Mucosa of stomach (tissue), 1 donor: ENCODE data around the gene TMEM82.

Experiments used
- H3K27me3 ChIP-seq: one replicate; pipeline ENCODE4 v1.7.0; 2013; ENCODE audit warnings: mild to moderate bottlenecking, low read length; ENCODE audit not compliant: control insufficient read depth, insufficient read depth
- H3K36me3 ChIP-seq: one replicate; pipeline ENCODE4 v1.7.0; 2013; ENCODE audit warnings: low read length; ENCODE audit not compliant: control insufficient read depth, insufficient read depth
- H3K4me1 ChIP-seq: one replicate; pipeline ENCODE4 v1.7.0; 2013; ENCODE audit warnings: mild to moderate bottlenecking, low read length; ENCODE audit not compliant: control insufficient read depth, insufficient read depth
- H3K4me3 ChIP-seq: one replicate; pipeline ENCODE4 v1.7.0; 2013; ENCODE audit warnings: low read length
- H3K9ac ChIP-seq: one replicate; pipeline ENCODE4 v1.7.0; 2013; ENCODE audit warnings: mild to moderate bottlenecking, low read length, moderate library complexity
- H3K9me3 ChIP-seq: one replicate; pipeline ENCODE4 v1.7.0; 2013; ENCODE audit warnings: mild to moderate bottlenecking, low read length, moderate library complexity; ENCODE audit not compliant: control insufficient read depth
- donor health status: Pancreatic carcinoma.

TMEM82 gene

GRCh38 chr1:15756143-15757015 is 14.1 kb downstream of the TMEM82 start:
- H3K9me3 ChIP-seq: no peaks in the 10 kb centered on the region
- H3K4me3 ChIP-seq: peak overlapping the region; percentile 97
- H3K9ac ChIP-seq: peak overlapping the region; percentile 95
- H3K4me1 ChIP-seq: peaks cover 35% of the 10 kb centered on the region
- H3K36me3 ChIP-seq: no peaks in the 10 kb centered on the region
- peaks cover 17% of the 10 kb centered on the region for H3K27me3 ChIP-seq

GRCh38 chr1:15757016-15757543 is 14.8 kb downstream of the TMEM82 start:
- no peaks in the 10 kb centered on the region for H3K9me3 ChIP-seq
- H3K36me3 ChIP-seq: no peaks in the 10 kb centered on the region
- H3K27me3 ChIP-seq: peaks cover 17% of the 10 kb centered on the region
- peaks cover 37% of the 10 kb centered on the region for H3K4me1 ChIP-seq
- peak overlapping the region; percentile 97 for H3K4me3 ChIP-seq
- peak overlapping the region; percentile 95 for H3K9ac ChIP-seq

GRCh38 chr1:15757575-15758342 is 15.5 kb downstream of the TMEM82 start:
- no peaks in the 10 kb centered on the region for H3K9me3 ChIP-seq
- H3K36me3 ChIP-seq: no peaks in the 10 kb centered on the region
- H3K27me3 ChIP-seq: peaks cover 17% of the 10 kb centered on the region
- H3K4me1 ChIP-seq: peaks cover 37% of the 10 kb centered on the region
- peak overlapping the region; percentile 97 for H3K4me3 ChIP-seq
- peak overlapping the region; percentile 95 for H3K9ac ChIP-seq

GRCh38 chr1:15758343-15758931 is 16.1 kb downstream of the TMEM82 start, which contains the start of gene FBLIM1:
FBLIM1 (plus strand) TSS chr1:15758795; CDS start chr1:15764984, 6,189 bp downstream.
- H3K9me3 ChIP-seq: no peaks in the 10 kb centered on the region
- H3K9ac ChIP-seq: peak within 1 kb of the TSS; percentile 95
- peaks cover 17% of the 10 kb centered on the region for H3K27me3 ChIP-seq
- H3K4me3 ChIP-seq: peak within 1 kb of the TSS; percentile 97
- no peaks in the 10 kb centered on the region for H3K36me3 ChIP-seq
- H3K4me1 ChIP-seq: peaks cover 37% of the 10 kb centered on the region

GRCh38 chr1:15758953-15759661 is 16.8 kb downstream of the TMEM82 start:
- Histone ChIP-seq H3K4me3 (peak overlapping the region; percentile 25), H3K9ac (peak overlapping the region; percentile 70), H3K36me3 (no peaks in the 10 kb centered on the region), H3K27me3 (peaks cover 17% of the 10 kb centered on the region), H3K4me1 (peaks cover 44% of the 10 kb centered on the region), H3K9me3 (no peaks in the 10 kb centered on the region)

GRCh38 chr1:15760520-15761211 is 18.4 kb downstream of the TMEM82 start:
- Histone ChIP-seq H3K36me3 (peaks cover 10% of the 10 kb centered on the region), H3K9me3 (no peaks in the 10 kb centered on the region), H3K4me3 (no peak overlapping the region), H3K9ac (peak overlapping the region; percentile 10), H3K27me3 (peaks cover 17% of the 10 kb centered on the region), H3K4me1 (peaks cover 49% of the 10 kb centered on the region)

- H3K27me3 ChIP-seq: peaks cover 14% of the 10 kb centered on the region
- peaks cover 11% of the 10 kb centered on the region for H3K36me3 ChIP-seq
- no peak overlapping the region for H3K4me3 ChIP-seq
- peaks cover 46% of the 10 kb centered on the region for H3K4me1 ChIP-seq
- H3K9me3 ChIP-seq: no peaks in the 10 kb centered on the region
- peak overlapping the region; percentile 10 for H3K9ac ChIP-seq
Observed at GRCh38 chr1:15761366-15762128, 19.2 kb downstream of the TMEM82 start.

GRCh38 chr1:15762546-15762945 is 20.2 kb downstream of the TMEM82 start:
- Histone ChIP-seq H3K4me3 (no peak overlapping the region), H3K27me3 (peaks cover 10% of the 10 kb centered on the region), H3K9me3 (no peaks in the 10 kb centered on the region), H3K9ac (no peak overlapping the region), H3K4me1 (peaks cover 43% of the 10 kb centered on the region), H3K36me3 (peaks cover 11% of the 10 kb centered on the region)

GRCh38 chr1:15764269-15764764 is 22.0 kb downstream of the TMEM82 start:
- H3K9ac ChIP-seq: no peak overlapping the region
- H3K27me3 ChIP-seq: peaks cover 3% of the 10 kb centered on the region
- H3K9me3 ChIP-seq: no peaks in the 10 kb centered on the region
- peak overlapping the region; percentile 25 for H3K4me3 ChIP-seq
- peaks cover 36% of the 10 kb centered on the region for H3K4me1 ChIP-seq
- H3K36me3 ChIP-seq: peaks cover 11% of the 10 kb centered on the region

- Histone ChIP-seq H3K4me1 (peaks cover 32% of the 10 kb centered on the region), H3K9ac (no peak overlapping the region), H3K9me3 (no peaks in the 10 kb centered on the region), H3K4me3 (no peak overlapping the region), H3K27me3 (no peaks in the 10 kb centered on the region), H3K36me3 (peaks cover 11% of the 10 kb centered on the region)
Observed at GRCh38 chr1:15764890-15765289, 22.6 kb downstream of the TMEM82 start.
